HCT116 (cell line): ENCODE data around the gene ABHD16B.

Source experiments
- CTCF ChIP-seq, 3 experiments: fragments of 200-600 bp in 1 of 3; sonication (generic) in 1 of 3; IDR thresholded peaks in 2 of 3; conservative IDR thresholded peaks in 1 of 3; 2 replicates each; pipeline ENCODE4 v1.5.1; 2012 to 2017; ENCODE audit warnings: low read depth in 2 of 3, low read length in 2 of 3, antibody characterized with exemption in 1 of 3, borderline replicate concordance in 1 of 3, control low read depth in 1 of 3, mild to moderate bottlenecking in 1 of 3, mixed read lengths in 1 of 3, mixed run types in 1 of 3, moderate library complexity in 1 of 3; ENCODE audit not compliant: insufficient read depth in 1 of 3
- EZH2 ChIP-seq: fragments of 200-600 bp; sonication (generic); IDR thresholded peaks from 2 replicates; pipeline ENCODE4 v1.6.1; 2017; ENCODE audit warnings: antibody characterized with exemption, mixed run types
- EZH2phosphoT487 ChIP-seq: fragments of 200-600 bp; IDR thresholded peaks from 2 replicates; pipeline ENCODE4 v1.6.1; 2018; ENCODE audit warnings: antibody characterized with exemption, borderline replicate concordance
- JUND ChIP-seq: IDR thresholded peaks from 2 replicates; pipeline ENCODE4 v1.6.1; 2012
- POLR2A ChIP-seq: IDR thresholded peaks from 2 replicates; pipeline ENCODE4 v1.7.0; 2011; ENCODE audit warnings: borderline replicate concordance; ENCODE audit not compliant: insufficient read depth, insufficient read length; ENCODE audit errors: extremely low read depth
- POLR2AphosphoS5 ChIP-seq: IDR thresholded peaks from 2 replicates; pipeline ENCODE4 v1.6.1; 2011; ENCODE audit warnings: mild to moderate bottlenecking, low read depth, low read length, moderate library complexity
- REST ChIP-seq: IDR thresholded peaks from 2 replicates; pipeline ENCODE4 v1.6.1; 2012; ENCODE audit warnings: low read depth
- SP1 ChIP-seq: IDR thresholded peaks from 2 replicates; pipeline ENCODE4 v1.6.1; 2012; ENCODE audit warnings: low read depth
- SRF ChIP-seq: IDR thresholded peaks from 2 replicates; pipeline ENCODE4 v1.6.1; 2012; ENCODE audit warnings: low read depth

- no peak for TF ChIP-seq SRF
- TF ChIP-seq POLR2AphosphoS5: no peak
- TF ChIP-seq POLR2A: no peak
- no peak for TF ChIP-seq CTCF (IDR thresholded peaks at IDR 0.05 in 2 of 3, conservative IDR thresholded peaks at IDR 0.05 in 1 of 3; ENCODE audit: borderline replicate concordance in 1 of 3, insufficient read depth in 1 of 3, low read depth in 2 of 3, low read length in 2 of 3)
- no peak for TF ChIP-seq SP1
- no peak for TF ChIP-seq EZH2
- no peak for TF ChIP-seq REST
- no peak for TF ChIP-seq EZH2phosphoT487
- TF ChIP-seq JUND: no peak
Observed at GRCh38 chr20:63895952-63896263, 34.6 kb downstream of the ABHD16B start.
